ENCODE measurements around the gene PCDHGA1. TPM values are rescaled to one million over a fixed set of nuclear protein-coding genes. Genes with fewer than 3 reads are reported as not detected.

PCDHGA1 gene
- total RNA-seq, 1 donor from 2014 or later: 1.5 TPM

GRCh38 chr5:141486091-141486490, 155.8 kb downstream of the PCDHGA1 start:
- H3K27ac Mint-ChIP-seq: no peak overlapping the region
- TF ChIP-seq CTCF (IDR thresholded peaks at IDR 0.05) (no peak), EZH2phosphoT487 (IDR thresholded peaks at IDR 0.05) (no peak), EZH2 (IDR thresholded peaks at IDR 0.05) (no peak)
- no peak for DNase-seq (ENCODE audit: low spot score)
- H3K9ac ChIP-seq: no peak overlapping the region
- peaks cover 79% of the 10 kb centered on the region for H3K9me3 Mint-ChIP-seq
- peaks cover 76% of the 10 kb centered on the region for H3K36me3 Mint-ChIP-seq
- peaks cover 61% of the 10 kb centered on the region for H4K20me1 ChIP-seq (ENCODE audit: low read depth)
- peaks cover 4% of the 10 kb centered on the region for H3K27me3 Mint-ChIP-seq (ENCODE audit: insufficient read depth, low read depth)
- H3K4me3 ChIP-seq: peak overlapping the region; percentile 80
- H2AFZ ChIP-seq (replicated peaks): no peak overlapping the region
- peak overlapping the region; percentile 100 for H3K4me2 ChIP-seq
- peaks cover 31% of the 10 kb centered on the region for H3K4me1 Mint-ChIP-seq
- peaks cover 40% of the 10 kb centered on the region for H3K79me2 ChIP-seq (ENCODE audit: low read depth)
- H3K27me3 ChIP-seq: peaks cover 56% of the 10 kb centered on the region
- H3K9me3 ChIP-seq (ENCODE audit: low read depth): no peaks in the 10 kb centered on the region
- peaks cover 28% of the 10 kb centered on the region for H3F3A ChIP-seq (ENCODE audit: low read depth)
- no peaks in the 10 kb centered on the region for H3K36me3 ChIP-seq
- no peak overlapping the region for H3K27ac ChIP-seq
- peak overlapping the region; percentile 33 for H3K4me3 Mint-ChIP-seq
- H3K4me1 ChIP-seq: peaks cover 21% of the 10 kb centered on the region

DNA sequence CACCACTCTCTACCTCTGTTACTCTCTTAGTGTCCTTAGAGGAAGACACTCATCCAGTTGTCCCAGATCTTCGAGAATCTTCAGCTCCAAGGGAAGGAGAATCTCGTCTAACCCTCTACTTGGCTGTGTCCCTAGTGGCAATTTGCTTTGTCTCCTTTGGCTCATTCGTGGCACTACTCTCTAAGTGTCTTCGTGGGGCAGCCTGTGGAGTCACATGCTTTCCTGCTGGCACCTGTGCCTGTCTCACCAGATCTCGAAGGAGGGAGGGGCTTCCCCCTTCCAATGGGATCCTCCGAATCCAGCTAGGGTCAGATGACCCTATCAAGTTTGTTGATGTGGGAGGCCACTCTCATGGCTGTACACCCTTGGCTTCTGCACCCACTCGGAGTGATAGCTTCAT, 156.8 kb downstream of the PCDHGA1 start:
- Histone ChIP-seq H3K9me3 (ENCODE audit: low read depth) (no peaks in the 10 kb centered on the region), H3K4me3 (no peak overlapping the region), H3K36me3 (no peaks in the 10 kb centered on the region), H4K20me1 (ENCODE audit: low read depth) (peaks cover 72% of the 10 kb centered on the region), H3K9ac (no peak overlapping the region), H3K27ac (no peak overlapping the region), H3K27me3 (peaks cover 67% of the 10 kb centered on the region), H3K79me2 (ENCODE audit: low read depth) (peaks cover 40% of the 10 kb centered on the region), H3F3A (ENCODE audit: low read depth) (peaks cover 28% of the 10 kb centered on the region), H3K4me1 (peaks cover 21% of the 10 kb centered on the region), H2AFZ (replicated peaks) (no peak overlapping the region), H3K4me2 (no peak overlapping the region)
- Mint-ChIP-seq H3K9me3 (peaks cover 77% of the 10 kb centered on the region), H3K27ac (no peak overlapping the region), H3K4me3 (peak overlapping the region; percentile 8), H3K27me3 (ENCODE audit: insufficient read depth, low read depth) (peaks cover 6% of the 10 kb centered on the region), H3K36me3 (peaks cover 77% of the 10 kb centered on the region), H3K4me1 (peaks cover 30% of the 10 kb centered on the region)
- DNase-seq (ENCODE audit: low spot score): no peak
- TF ChIP-seq CTCF (IDR thresholded peaks at IDR 0.05) (no peak), EZH2 (IDR thresholded peaks at IDR 0.05) (no peak), EZH2phosphoT487 (IDR thresholded peaks at IDR 0.05) (no peak)

- TF ChIP-seq EZH2phosphoT487 (IDR thresholded peaks at IDR 0.05) (no peak), EZH2 (IDR thresholded peaks at IDR 0.05) (no peak), CTCF (IDR thresholded peaks at IDR 0.05) (no peak)
- H3K9ac ChIP-seq: no peak within 1 kb of the TSS
- no peak for DNase-seq (ENCODE audit: low spot score)
- peaks cover 69% of the 10 kb centered on the region for H4K20me1 ChIP-seq (ENCODE audit: low read depth)
- H3K36me3 ChIP-seq: no peaks in the 10 kb centered on the region
- Mint-ChIP-seq H3K4me3 (peak within 1 kb of the TSS; percentile 52), H3K4me1 (peaks cover 25% of the 10 kb centered on the region), H3K9me3 (peaks cover 69% of the 10 kb centered on the region), H3K27me3 (ENCODE audit: insufficient read depth, low read depth) (peaks cover 7% of the 10 kb centered on the region), H3K27ac (peak within 1 kb of the TSS; percentile 12), H3K36me3 (peaks cover 72% of the 10 kb centered on the region)
- peaks cover 20% of the 10 kb centered on the region for H3K4me1 ChIP-seq
- no peaks in the 10 kb centered on the region for H3K9me3 ChIP-seq (ENCODE audit: low read depth)
- no peak within 1 kb of the TSS for H3K4me3 ChIP-seq
- H3K79me2 ChIP-seq (ENCODE audit: low read depth): peaks cover 29% of the 10 kb centered on the region
- no peak within 1 kb of the TSS for H3K4me2 ChIP-seq
- no peak within 1 kb of the TSS for H2AFZ ChIP-seq (replicated peaks)
- no peak within 1 kb of the TSS for H3K27ac ChIP-seq
- H3F3A ChIP-seq (ENCODE audit: low read depth): peaks cover 20% of the 10 kb centered on the region
- H3K27me3 ChIP-seq: peaks cover 84% of the 10 kb centered on the region
These were observed 158.6 kb downstream of the PCDHGA1 start, which contains the start of gene PCDHGC5 for GRCh38 chr5:141488591-141489561. TSS of gene PCDHGC5 (plus strand) at chr5:141489081. CDS start at chr5:141489241, 160 bp downstream.
